ENCODE results near the gene ATP8B4.
"Not testable (repeated sequence)": the region's sequence is repeated elsewhere in the genome, so short reads cannot be mapped to it uniquely, and the experiment has no call there.

ATP8B4 gene

GRCh38 chr15:50108461-50108860 is 10.6 kb downstream of the ATP8B4 start:
- no peak for FAIRE-seq

DNA sequence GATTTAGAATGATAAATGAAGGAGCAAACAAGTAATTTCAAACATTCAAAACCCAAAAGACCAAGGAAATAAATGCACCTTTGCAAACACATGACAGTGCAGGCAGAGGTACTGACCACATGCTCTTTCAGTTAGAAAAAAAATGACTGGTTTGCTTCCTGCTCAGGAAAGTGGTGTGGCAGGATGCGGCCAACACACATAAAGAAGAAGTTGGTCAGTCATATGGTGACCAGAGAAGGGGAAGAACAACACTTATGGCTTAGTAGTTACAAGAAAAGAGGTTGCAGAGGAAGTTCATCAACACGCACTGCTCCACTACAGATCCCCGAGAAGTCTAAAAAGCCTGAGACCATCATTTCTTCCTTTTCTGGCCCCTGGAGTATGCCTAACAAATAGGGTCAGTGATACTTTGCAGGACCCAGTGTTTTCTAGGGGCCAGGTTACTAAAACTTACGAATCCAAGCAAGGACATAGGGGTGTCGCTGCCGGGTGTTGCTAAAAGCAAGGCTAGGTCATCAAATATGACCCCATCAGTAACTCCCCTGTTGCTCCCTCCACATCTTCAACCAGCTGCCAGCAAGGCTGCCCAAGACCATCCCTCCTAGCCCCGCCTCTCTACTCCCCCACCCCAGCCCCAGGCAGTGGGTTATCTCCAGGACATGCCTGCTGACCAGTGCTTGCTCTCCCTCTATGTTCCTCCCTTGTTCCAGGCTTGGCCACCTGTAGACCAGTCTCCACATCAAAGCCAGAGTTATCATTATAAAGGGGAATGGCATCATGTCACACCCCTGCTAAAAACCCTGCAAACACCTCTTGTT is 11.2 kb downstream of the ATP8B4 start:
- no peak for FAIRE-seq

DNA sequence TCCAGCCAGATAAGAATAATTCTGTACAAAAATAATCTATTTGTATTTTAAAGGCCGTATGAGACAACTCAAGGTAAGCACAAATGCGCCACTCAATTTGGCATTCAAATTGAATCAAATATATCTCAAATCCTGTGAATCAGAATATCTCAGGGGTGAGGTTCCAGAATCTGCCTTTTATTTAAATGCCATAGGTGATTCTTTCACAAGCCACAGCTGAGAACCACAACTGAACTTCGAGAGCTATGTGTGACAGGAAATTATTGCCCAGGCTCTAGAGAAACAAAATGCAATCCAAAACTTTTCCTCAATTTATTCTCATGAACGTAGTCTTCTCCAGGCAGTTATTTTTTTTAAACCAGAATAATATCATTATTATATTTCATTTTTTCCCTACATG is 11.9 kb downstream of the ATP8B4 start:
- FAIRE-seq = no peak

DNA sequence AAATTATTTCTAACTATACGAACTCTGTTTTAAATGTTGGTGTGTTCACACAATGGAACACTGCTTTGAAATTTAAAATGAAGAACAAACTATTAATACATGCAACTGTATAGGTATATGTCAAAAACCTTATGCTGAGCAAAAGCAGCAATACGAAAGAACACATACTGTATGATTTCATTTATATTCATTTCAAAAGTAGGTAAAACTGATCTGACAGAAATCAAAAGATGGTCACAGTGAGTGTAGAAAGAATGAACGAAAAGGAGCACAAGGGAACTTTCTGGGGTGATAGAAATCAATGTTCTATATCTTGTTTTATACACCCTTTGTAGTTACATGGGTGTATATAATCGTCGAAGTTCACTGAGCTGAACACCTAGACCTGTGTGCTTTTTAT is 12.6 kb downstream of the ATP8B4 start:
- no peak for FAIRE-seq

DNA sequence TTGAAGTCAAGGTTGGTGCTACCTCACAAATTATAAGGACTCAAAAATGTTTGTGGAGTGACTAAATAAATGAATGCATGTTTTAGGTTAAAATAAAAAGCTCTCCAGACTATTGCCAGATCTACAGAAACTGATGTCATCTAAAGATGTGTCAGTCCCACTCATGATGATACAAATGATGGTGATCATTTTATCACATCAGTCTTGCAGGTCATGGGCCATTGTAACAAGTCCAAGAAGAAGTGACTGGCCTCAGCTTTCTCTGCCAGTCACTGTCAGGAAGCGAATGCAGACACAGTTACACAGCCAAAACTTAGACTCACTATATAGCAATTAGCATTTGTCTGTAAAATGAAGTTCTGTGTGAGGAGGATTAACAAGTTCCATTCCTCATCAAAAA is 18.5 kb downstream of the ATP8B4 start:
- FAIRE-seq = no peak

DNA sequence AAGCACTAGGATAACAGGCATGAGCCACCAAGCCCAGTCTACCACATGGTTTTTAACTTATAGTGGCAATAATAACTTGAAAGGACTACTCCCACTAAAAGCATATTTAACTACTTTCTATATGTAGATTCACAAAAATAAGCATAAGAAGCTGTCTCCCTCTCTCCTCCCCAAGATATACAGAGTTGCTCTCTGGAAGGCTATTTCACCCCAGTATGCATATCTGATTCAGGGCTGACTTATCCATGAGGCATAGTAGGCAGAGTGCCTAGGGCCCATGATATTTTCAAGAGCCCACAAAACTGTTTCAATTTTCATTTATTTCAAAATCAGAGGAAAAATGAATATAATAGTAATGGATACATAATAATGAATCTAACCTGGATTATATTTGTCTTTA is 20.5 kb downstream of the ATP8B4 start:
- FAIRE-seq = no peak

- no peak for FAIRE-seq
Measured at GRCh38 chr15:50095938-50096821, 22.9 kb downstream of the ATP8B4 start.

DNA sequence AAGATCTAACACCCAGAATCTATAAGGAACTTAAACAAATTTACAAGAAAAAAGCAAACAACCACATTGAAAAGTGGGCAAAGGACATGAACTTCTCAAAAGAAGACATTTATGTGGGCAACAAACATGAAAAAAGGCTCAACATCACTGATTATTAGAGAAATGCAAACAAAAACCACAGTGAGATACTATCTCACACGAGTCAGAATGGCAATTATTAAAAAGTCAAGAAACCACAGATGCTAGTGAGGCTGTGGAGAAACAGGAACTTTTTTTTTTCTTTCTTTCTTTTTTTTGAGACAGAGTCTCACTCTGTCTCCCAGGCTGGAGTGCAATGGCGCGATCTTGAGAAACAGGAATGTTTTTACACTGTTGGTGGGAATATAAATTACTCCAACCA is 29.6 kb downstream of the ATP8B4 start:
- not testable (repeated sequence) for FAIRE-seq

DNA sequence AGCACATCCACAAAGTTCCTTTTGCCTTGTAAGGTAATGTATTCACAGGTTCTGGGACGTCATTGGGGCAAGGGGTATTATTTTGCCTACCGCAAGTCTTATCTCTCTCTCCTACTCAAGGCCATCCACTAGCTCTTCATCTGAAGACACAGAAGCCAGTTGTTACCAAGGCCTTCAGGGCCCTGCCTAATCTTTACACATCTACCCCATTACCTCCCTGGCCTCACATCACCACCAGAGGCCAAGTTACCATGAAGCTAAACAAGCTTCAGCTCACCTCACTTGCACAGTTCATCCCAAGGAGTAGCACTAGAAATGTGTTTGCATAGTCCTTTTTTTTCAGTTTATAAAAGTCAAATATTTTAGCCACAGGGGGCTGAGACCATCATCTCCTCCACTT is 34.1 kb downstream of the ATP8B4 start:
- FAIRE-seq = no peak

DNA sequence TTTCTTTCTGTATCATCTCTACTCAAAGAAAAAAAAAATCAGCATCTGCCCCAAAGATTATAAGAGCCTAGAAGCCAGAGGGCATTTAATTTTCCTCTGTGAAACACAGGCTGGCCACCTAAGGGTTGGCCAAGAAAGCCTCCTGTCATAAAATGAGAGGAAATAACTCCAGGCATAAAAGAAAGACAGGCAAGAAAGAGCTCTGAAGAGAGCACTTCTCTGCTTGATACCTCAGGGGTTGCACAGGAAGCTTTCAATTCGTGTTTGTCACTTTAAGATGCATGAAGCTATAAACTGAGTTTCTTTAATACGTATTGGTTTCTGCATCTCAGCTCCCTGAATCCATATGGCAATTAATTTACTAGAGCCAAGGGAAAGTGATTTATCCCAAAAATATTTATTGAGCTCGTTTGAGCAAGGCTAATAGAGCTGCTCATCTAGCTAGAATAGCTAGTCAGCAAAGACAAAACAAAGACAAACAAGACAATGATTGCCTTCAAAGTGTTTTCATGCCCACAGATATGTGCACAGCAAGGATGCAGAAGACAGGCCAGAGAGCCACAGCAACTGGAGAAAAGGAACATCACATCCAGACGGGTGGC is 35.5 kb downstream of the ATP8B4 start:
- FAIRE-seq = no peak

GRCh38 chr15:50082066-50082465 is 37.0 kb downstream of the ATP8B4 start:
- no peak for FAIRE-seq

DNA sequence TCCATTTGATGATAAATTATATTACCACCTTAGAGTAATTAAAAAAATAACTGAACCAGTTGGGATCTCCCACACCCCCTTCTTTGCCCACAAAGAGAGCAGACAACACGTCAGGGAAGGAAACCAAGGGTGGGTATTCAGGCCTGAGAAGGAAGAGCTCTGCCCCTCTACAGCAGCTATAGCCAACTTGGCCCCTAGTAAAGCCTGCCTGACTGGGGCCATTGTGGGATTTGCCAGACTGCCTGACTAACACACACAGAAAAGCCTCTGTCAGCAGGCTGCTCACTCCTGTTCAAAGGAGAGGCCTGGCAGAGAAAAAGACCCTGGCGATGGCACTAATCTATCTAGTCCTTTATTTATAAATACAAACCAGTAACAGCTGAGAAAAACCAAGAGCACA is 41.4 kb downstream of the ATP8B4 start:
- FAIRE-seq = no peak

- no peak for FAIRE-seq
Measured at GRCh38 chr15:50077176-50077575, 41.9 kb downstream of the ATP8B4 start.

DNA sequence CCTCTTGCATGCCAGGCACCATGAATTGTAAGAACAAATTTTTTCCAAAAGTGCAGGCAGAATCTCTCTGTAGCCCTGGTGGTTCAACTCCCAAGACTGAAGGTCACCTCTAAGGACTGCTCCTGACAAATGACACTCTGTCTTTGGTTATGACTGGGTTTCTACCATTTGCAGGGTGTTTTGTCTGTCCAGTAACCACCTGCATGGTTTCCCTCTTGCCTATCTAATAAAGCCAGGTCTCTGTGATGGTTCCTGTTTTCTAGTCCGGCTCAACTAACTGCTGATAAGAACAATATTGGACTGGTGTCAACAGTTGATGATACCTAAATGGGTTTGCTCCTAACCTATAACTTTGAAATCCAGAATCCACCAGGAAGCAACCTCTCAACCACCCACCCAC is 43.7 kb downstream of the ATP8B4 start:
- no peak for FAIRE-seq

DNA sequence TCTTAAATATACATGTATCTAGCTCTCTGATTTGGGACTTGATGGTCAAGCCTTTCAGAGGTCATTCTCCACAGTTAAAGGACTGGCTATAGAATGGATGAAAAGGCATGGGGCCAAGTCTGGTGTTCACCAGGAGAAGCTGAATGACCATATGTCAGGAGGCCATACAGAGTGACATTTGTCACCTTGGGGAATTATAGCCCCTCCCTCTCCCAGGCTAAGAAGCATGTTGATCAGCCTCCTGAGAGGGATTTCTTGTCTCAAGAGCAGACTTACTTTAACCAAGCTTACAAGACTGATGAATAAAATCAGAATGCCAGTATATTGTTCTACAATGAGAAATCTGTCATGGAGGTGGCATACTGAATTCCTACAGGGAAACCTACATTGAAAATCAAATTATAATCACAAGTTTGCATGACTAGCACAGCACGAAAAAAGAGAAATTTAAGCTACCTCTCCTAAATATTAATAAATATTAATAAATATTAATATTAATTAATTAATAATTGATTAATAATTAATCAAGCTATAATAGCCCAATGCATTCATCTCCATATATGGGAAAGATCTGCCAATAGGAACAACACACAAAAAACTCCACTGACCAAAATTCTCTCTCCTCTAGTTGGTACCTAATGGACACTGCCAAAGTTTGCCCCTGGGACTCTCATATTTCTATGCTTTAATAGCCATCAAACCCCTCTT is 47.3 kb downstream of the ATP8B4 start:
- no peak for FAIRE-seq

GRCh38 chr15:50068016-50068415 is 51.0 kb downstream of the ATP8B4 start:
- FAIRE-seq = no peak

DNA sequence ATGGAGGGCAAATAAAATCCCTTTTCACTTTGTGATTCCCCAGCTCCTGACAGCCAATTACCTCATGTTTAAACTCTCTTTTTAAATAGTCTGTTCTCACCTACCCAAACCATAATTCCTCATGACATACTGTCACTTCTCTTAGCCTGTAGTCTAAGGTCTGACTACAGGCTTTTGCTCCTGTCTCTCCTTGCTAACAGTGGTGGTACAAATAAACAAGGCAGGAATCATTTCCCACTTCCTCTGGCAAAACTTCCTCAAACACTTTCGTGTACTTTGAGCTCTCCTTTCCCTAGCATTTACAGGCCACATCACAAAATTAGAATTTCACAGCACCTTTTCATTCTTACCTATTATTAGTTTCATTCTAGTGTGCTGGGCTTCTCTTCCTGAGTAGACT is 51.8 kb downstream of the ATP8B4 start:
- no peak for FAIRE-seq

- no peak for FAIRE-seq
Measured at GRCh38 chr15:50066666-50067065, 52.4 kb downstream of the ATP8B4 start.

DNA sequence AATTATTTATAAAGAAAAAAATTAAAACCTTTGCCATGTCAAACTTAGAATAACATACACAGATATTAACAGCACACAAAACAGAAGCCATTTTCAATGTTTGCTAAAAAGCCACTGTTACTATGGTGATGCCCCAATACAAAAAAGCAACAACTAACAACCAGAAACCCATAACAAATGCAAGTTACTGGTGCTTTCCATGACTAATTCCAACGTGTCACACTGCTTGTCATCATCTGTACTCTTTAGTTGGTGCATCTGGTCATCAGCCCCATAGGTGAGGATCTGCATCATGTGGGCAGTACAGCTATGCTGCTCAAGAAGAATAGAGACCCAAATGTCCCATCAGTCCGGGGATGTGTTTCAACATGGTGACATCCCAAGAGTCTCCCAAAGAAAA is 52.8 kb downstream of the ATP8B4 start:
- no peak for FAIRE-seq

DNA sequence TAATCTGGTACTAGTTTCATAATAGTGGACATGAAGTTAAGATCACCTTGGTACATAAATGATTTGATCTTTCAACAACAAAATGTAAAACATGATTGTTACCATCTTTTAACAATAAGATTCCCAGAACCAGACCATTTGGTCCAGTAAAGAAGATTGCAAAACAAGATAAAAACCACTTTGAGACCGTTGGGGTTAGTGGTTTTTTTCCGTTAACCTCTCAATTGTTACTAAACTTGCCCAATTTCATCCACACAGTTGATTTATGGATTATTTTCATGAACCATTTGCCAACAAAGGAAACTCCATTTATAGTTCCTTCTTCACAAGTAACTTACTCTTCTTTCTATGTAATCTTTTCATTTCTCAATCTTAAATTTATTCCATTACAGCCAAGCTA is 53.8 kb downstream of the ATP8B4 start:
- no peak for FAIRE-seq

- no peak for FAIRE-seq
Measured at GRCh38 chr15:50064673-50065072, 54.4 kb downstream of the ATP8B4 start.

DNA sequence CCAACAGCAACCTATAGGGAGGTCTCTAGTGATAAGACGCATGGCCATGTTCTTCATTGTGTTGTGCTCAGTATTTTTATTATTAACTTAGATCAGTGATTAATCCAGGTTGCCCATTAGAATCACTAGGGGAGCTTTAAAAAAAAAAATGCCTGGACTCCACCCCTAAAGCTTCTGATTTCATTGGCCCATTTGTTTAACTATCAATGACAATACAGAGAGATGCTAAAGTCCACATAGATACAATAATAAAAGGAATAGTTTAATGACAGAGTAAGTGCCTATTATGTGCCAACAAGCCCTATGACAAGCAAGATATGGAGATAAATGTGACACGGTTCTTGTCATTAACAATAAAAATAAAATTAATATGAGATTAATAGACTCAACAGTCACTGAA is 55.8 kb downstream of the ATP8B4 start:
- no peak for FAIRE-seq

DNA sequence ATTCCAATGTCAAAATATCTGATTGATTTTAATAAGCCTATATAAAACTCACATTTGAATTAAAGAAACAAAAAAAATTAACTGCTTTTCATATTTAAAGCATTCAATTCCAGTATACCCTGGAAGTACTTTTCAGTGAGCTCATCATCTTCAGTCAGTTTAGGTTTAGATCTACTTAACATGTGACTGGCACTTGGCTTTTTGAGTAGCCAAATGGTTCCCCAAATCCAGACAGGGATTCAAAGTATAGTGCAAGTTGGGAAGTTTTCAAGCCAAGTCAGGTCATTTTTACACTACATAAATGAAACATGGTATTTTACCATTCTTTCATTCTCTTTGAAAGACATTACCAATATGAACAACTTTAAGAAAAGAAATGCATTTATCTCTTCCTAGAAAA is 57.5 kb downstream of the ATP8B4 start:
- FAIRE-seq = no peak
